Mesenchymal stem cell (in vitro differentiated cells and primary cell): ENCODE measurements around the gene PSMC3.

Source experiments
- DNase-seq: peaks from one replicate; pipeline ENCODE4 v3.0.0-alpha.2; 2013
- H2AFZ ChIP-seq: one replicate; pipeline ENCODE4 v1.6.1; 2013; ENCODE audit warnings: low read depth, mild to moderate bottlenecking, control low read depth, inconsistent platforms, low read length, moderate library complexity
- H2AK5ac ChIP-seq: 2 replicates; pipeline ENCODE4 v1.6.1; 2013; ENCODE audit warnings: low read length, moderate library complexity, mild to moderate bottlenecking, inconsistent platforms; ENCODE audit not compliant: severe bottlenecking
- H2BK120ac ChIP-seq: one replicate; pipeline ENCODE4 v1.6.1; 2013; ENCODE audit warnings: low read depth, mild to moderate bottlenecking, inconsistent platforms, low read length, moderate library complexity
- H2BK12ac ChIP-seq, 2 experiments: one replicate each; pipeline ENCODE4 v1.6.1; 2013; ENCODE audit warnings: inconsistent platforms in 2 of 2, low read length in 2 of 2, mild to moderate bottlenecking in 2 of 2, moderate library complexity in 2 of 2, control low read depth in 1 of 2
- H2BK15ac ChIP-seq: one replicate; pipeline ENCODE4 v1.6.1; 2013; ENCODE audit warnings: mild to moderate bottlenecking, low read depth, inconsistent platforms; ENCODE audit not compliant: poor library complexity, severe bottlenecking
- H2BK5ac ChIP-seq: 2 replicates; pipeline ENCODE4 v1.6.1; 2013; ENCODE audit warnings: low read depth, mild to moderate bottlenecking, low read length, control low read depth, inconsistent platforms; ENCODE audit not compliant: poor library complexity, severe bottlenecking
- H3K14ac ChIP-seq, 2 experiments: one replicate each; pipeline ENCODE4 v1.6.1; 2013; ENCODE audit warnings: inconsistent platforms in 2 of 2, low read length in 2 of 2, control low read depth in 1 of 2, mild to moderate bottlenecking in 1 of 2, moderate library complexity in 1 of 2
- H3K18ac ChIP-seq, 2 experiments: one replicate each; pipeline ENCODE4 v1.6.1; 2013; ENCODE audit warnings: inconsistent platforms in 2 of 2, low read length in 2 of 2, control low read depth in 1 of 2, low read depth in 1 of 2, mild to moderate bottlenecking in 1 of 2
- H3K23ac ChIP-seq, 2 experiments: one replicate each; pipeline ENCODE4 v1.6.1; 2013; ENCODE audit warnings: inconsistent platforms in 2 of 2, low read length in 2 of 2, mild to moderate bottlenecking in 2 of 2, moderate library complexity in 2 of 2, control low read depth in 1 of 2
- H3K27ac ChIP-seq: 2 replicates; pipeline ENCODE4 v1.5.1; 2013; ENCODE audit warnings: mild to moderate bottlenecking, moderate library complexity, low read length, control low read depth, inconsistent platforms; ENCODE audit not compliant: poor library complexity, severe bottlenecking
- H3K27me3 ChIP-seq, 2 experiments: 2 replicates each; pipeline versions ENCODE4 v1.6.1 to v1.7.0; 2013; ENCODE audit warnings: low read length in 2 of 2, mild to moderate bottlenecking in 2 of 2, moderate library complexity in 2 of 2, control low read depth in 1 of 2, inconsistent platforms in 1 of 2; ENCODE audit not compliant: control insufficient read depth in 1 of 2, insufficient read depth in 1 of 2
- H3K36me3 ChIP-seq, 2 experiments: 2 replicates each; pipeline versions ENCODE4 v1.6.1 to v1.7.0; 2013; ENCODE audit warnings: low read length in 2 of 2, control low read depth in 1 of 2, inconsistent platforms in 1 of 2, low read depth in 1 of 2, mild to moderate bottlenecking in 1 of 2; ENCODE audit not compliant: insufficient read depth in 2 of 2, control insufficient read depth in 1 of 2
- H3K4ac ChIP-seq, 2 experiments: one replicate each; pipeline ENCODE4 v1.6.1; 2013; ENCODE audit warnings: inconsistent platforms in 2 of 2, low read length in 2 of 2, mild to moderate bottlenecking in 2 of 2, moderate library complexity in 2 of 2, control low read depth in 1 of 2, low read depth in 1 of 2
- H3K4me1 ChIP-seq: 2 replicates; pipeline ENCODE4 v1.6.1; 2013; ENCODE audit warnings: low read depth, low read length, control low read depth; ENCODE audit not compliant: control insufficient read depth, insufficient read depth
- H3K4me2 ChIP-seq: 2 replicates; pipeline ENCODE4 v1.6.1; 2013; ENCODE audit warnings: low read length, mild to moderate bottlenecking, inconsistent platforms; ENCODE audit not compliant: poor library complexity, severe bottlenecking
- H3K4me3 ChIP-seq, 2 experiments: 2 replicates each; pipeline versions ENCODE4 v1.5.1 to v1.7.0; 2013; ENCODE audit warnings: low read length in 2 of 2, mild to moderate bottlenecking in 2 of 2, control low read depth in 1 of 2, low read depth in 1 of 2; ENCODE audit not compliant: insufficient read depth in 1 of 2
- H3K79me1 ChIP-seq: replicated peaks from 2 replicates; pipeline ENCODE4 v1.6.1; 2013; ENCODE audit warnings: mild to moderate bottlenecking, control low read depth, low read length, inconsistent platforms; ENCODE audit not compliant: poor library complexity, severe bottlenecking
- H3K9ac ChIP-seq: 2 replicates; pipeline ENCODE4 v1.7.0; 2013; ENCODE audit warnings: mild to moderate bottlenecking, low read length, moderate library complexity
- H3K9me3 ChIP-seq: 2 replicates; pipeline ENCODE4 v1.7.0; 2013; ENCODE audit warnings: mild to moderate bottlenecking, low read length; ENCODE audit not compliant: control insufficient read depth
- H4K8ac ChIP-seq: one replicate; pipeline ENCODE4 v1.6.1; 2013; ENCODE audit warnings: inconsistent platforms, mild to moderate bottlenecking, low read length, moderate library complexity
- H4K91ac ChIP-seq: one replicate; pipeline ENCODE4 v1.6.1; 2013; ENCODE audit warnings: mild to moderate bottlenecking, low read length, inconsistent platforms
- WGBS: methylation state at CpG from one replicate; pipeline ENCODE4 v1.1.7; 2013; ENCODE audit warnings: mixed read lengths; 5-methylcytosine and 5-hydroxymethylcytosine counted together

The PSMC3 gene

DNA sequence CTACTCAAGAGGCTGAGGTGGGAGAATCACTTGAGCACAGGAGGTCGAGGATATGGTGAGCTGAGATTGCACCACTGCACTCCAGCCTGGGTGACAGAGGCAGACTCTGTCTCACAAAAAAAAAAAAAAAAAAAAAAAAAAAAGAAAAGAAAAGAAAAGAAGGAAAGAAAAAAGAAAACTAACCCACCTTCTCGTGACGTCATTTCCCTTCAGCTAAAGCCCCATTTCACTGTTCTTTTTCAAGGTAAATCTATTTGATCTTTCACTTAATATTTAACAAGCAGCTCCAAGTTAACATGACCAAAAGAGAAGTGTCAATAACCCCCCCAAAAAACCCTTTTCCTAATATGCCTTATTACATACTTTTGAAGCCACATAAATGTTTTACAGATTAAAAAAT, 17.6 kb upstream of the PSMC3 start:
- H3K4me1 ChIP-seq = peaks cover 2% of the 10 kb centered on the region
- no peak overlapping the region for H2BK12ac ChIP-seq
- H3K9ac ChIP-seq = no peak overlapping the region
- H3K18ac ChIP-seq = no peak overlapping the region
- no peak overlapping the region for H3K23ac ChIP-seq
- no peak overlapping the region for H3K14ac ChIP-seq
- no peak overlapping the region for H3K27ac ChIP-seq
- no peaks in the 10 kb centered on the region for H3K27me3 ChIP-seq
- H2BK120ac ChIP-seq = no peak overlapping the region
- no peaks in the 10 kb centered on the region for H3K79me1 ChIP-seq
- H2AFZ ChIP-seq = no peak overlapping the region
- H2BK15ac ChIP-seq = no peak overlapping the region
- H4K8ac ChIP-seq = no peak overlapping the region
- H2AK5ac ChIP-seq = no peak overlapping the region
- H2BK5ac ChIP-seq = no peak overlapping the region
- DNase-seq = no peak
- H4K91ac ChIP-seq = no peak overlapping the region
- H3K4ac ChIP-seq = no peak overlapping the region
- H3K4me2 ChIP-seq = no peak overlapping the region
- no peak overlapping the region for H3K4me3 ChIP-seq
- WGBS = 100% methylated on average over 2 of the region's 3 CpGs
- H3K36me3 ChIP-seq = peaks cover 5 to 33% of the 10 kb centered on the region in 2 experiments
- no peaks in the 10 kb centered on the region for H3K9me3 ChIP-seq

- Histone ChIP-seq H3K27me3 (no peaks in the 10 kb centered on the region), H3K79me1 (no peaks in the 10 kb centered on the region), H2AFZ (no peak overlapping the region), H3K23ac (no peak overlapping the region), H3K14ac (no peak overlapping the region), H4K8ac (no peak overlapping the region), H4K91ac (no peak overlapping the region), H3K36me3 (peaks cover 5 to 30% of the 10 kb centered on the region in 2 experiments), H3K18ac (no peak overlapping the region), H3K4me2 (no peak overlapping the region), H2BK12ac (no peak overlapping the region), H3K9ac (no peak overlapping the region), H3K9me3 (no peaks in the 10 kb centered on the region), H2BK120ac (no peak overlapping the region), H3K4me3 (no peak overlapping the region), H3K4me1 (no peaks in the 10 kb centered on the region), H2BK15ac (no peak overlapping the region), H2AK5ac (no peak overlapping the region), H3K4ac (no peak overlapping the region), H2BK5ac (no peak overlapping the region), H3K27ac (no peak overlapping the region)
- DNase-seq = no peak
- 89% methylated on average over 12 of the region's 12 CpGs for WGBS
These were observed 16.9 kb upstream of the PSMC3 start for GRCh38 chr11:47443028-47443700.

GRCh38 chr11:47442514-47442913, 16.3 kb upstream of the PSMC3 start:
- Histone ChIP-seq H2BK5ac (no peak overlapping the region), H4K91ac (no peak overlapping the region), H3K9me3 (no peaks in the 10 kb centered on the region)

DNA sequence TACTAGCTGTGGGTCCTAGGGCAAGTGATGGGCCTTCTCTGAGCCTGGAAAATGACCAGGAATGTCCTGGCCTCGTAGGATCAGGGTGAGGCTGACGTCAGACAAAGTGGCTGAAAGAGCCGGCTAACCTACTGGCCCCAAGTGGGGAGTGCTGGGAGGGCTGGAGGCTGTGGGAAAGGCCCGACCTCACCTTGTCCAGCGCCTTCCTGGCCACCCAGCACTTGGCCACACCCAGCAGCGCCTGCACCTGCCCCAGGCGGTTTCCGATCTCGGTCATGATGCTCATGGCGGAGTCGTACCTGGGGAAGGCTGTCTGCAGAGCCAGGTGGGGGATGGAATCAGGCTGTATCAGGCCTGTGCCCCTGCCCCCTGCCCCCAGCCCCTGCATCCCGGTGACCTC, 15.2 kb upstream of the PSMC3 start:
- H3K23ac ChIP-seq = no peak overlapping the region
- no peak overlapping the region for H2BK12ac ChIP-seq
- H3K4ac ChIP-seq = no peak overlapping the region
- H3K9me3 ChIP-seq = no peaks in the 10 kb centered on the region
- no peak overlapping the region for H3K18ac ChIP-seq
- H3K4me3 ChIP-seq = no peak overlapping the region
- no peak overlapping the region for H2BK15ac ChIP-seq
- H4K8ac ChIP-seq = no peak overlapping the region
- H4K91ac ChIP-seq = no peak overlapping the region
- H2AK5ac ChIP-seq = no peak overlapping the region
- no peak for DNase-seq
- no peak overlapping the region for H3K9ac ChIP-seq
- no peak overlapping the region for H3K27ac ChIP-seq
- no peak overlapping the region for H2AFZ ChIP-seq
- H3K4me1 ChIP-seq = peaks cover 4% of the 10 kb centered on the region
- H2BK120ac ChIP-seq = no peak overlapping the region
- no peaks in the 10 kb centered on the region for H3K79me1 ChIP-seq
- no peak overlapping the region for H3K14ac ChIP-seq
- H2BK5ac ChIP-seq = no peak overlapping the region
- H3K27me3 ChIP-seq = no peaks in the 10 kb centered on the region
- peaks cover 0 to 27% of the 10 kb centered on the region in 2 experiments for H3K36me3 ChIP-seq
- no peak overlapping the region for H3K4me2 ChIP-seq
- 88% methylated on average over 12 of the region's 12 CpGs for WGBS

More at GRCh38 chr11:47442514-47442913, 16.3 kb upstream of the PSMC3 start:
- Histone ChIP-seq H3K4me2 (no peak overlapping the region), H3K18ac (no peak overlapping the region), H2BK15ac (no peak overlapping the region), H3K4ac (no peak overlapping the region), H3K4me1 (peaks cover 4% of the 10 kb centered on the region), H4K8ac (no peak overlapping the region), H3K36me3 (peaks cover under 1 to 27% of the 10 kb centered on the region in 2 experiments), H3K27ac (no peak overlapping the region), H3K79me1 (no peaks in the 10 kb centered on the region), H3K14ac (no peak overlapping the region), H3K9ac (no peak overlapping the region), H2AK5ac (no peak overlapping the region), H2AFZ (no peak overlapping the region), H2BK12ac (no peak overlapping the region), H3K4me3 (no peak overlapping the region), H3K27me3 (no peaks in the 10 kb centered on the region), H2BK120ac (no peak overlapping the region), H3K23ac (no peak overlapping the region)
- WGBS = 96% methylated on average over 8 of the region's 8 CpGs
- no peak for DNase-seq
